ENCODE results near the gene NT5C2. TPM values are rescaled to one million over a fixed set of nuclear protein-coding genes. Genes with fewer than 3 reads are reported as not detected.

NT5C2 gene
- total RNA-seq, 1 donor from 2014 or later, result 113 TPM

- Histone ChIP-seq H3K4me3 (ENCODE audit: insufficient read depth, low read depth, low read length) (peak overlapping the region; percentile 26), H3K79me2 (ENCODE audit: insufficient read depth, low read length) (no peaks in the 10 kb centered on the region)
Observed at GRCh38 chr10:103053659-103054581, 139.2 kb downstream of the NT5C2 start.

GRCh38 chr10:103049237-103049636 is 143.8 kb downstream of the NT5C2 start:
- Mint-ChIP-seq H3K27ac (ENCODE audit: unreplicated experiment) (no peak overlapping the region), H3K27me3 (ENCODE audit: low read depth, unreplicated experiment) (no peaks in the 10 kb centered on the region), H3K4me1 (ENCODE audit: low read depth, unreplicated experiment) (peaks cover 21% of the 10 kb centered on the region), H3K36me3 (ENCODE audit: low read depth, unreplicated experiment) (peaks cover 4% of the 10 kb centered on the region), H3K4me3 (ENCODE audit: unreplicated experiment) (no peak overlapping the region), H3K9me3 (ENCODE audit: unreplicated experiment) (no peaks in the 10 kb centered on the region)
- Histone ChIP-seq H3K4me2 (ENCODE audit: low read length) (no peak overlapping the region), H3K9me3 (ENCODE audit: insufficient read depth, low read depth, low read length) (no peaks in the 10 kb centered on the region), H3K27ac (ENCODE audit: low read depth, low read length) (no peak overlapping the region), H4K20me1 (ENCODE audit: insufficient read depth, low read length) (no peaks in the 10 kb centered on the region), H3K36me3 (ENCODE audit: insufficient read depth, low read length) (no peaks in the 10 kb centered on the region), H3K4me1 (ENCODE audit: insufficient read depth, low read length) (peaks cover 12% of the 10 kb centered on the region), H3K27me3 (ENCODE audit: insufficient read depth, low read length) (no peaks in the 10 kb centered on the region), H2AFZ (ENCODE audit: low read depth, low read length) (no peak overlapping the region), H3K4me3 (ENCODE audit: insufficient read depth, low read depth, low read length) (no peak overlapping the region), H3K9ac (ENCODE audit: low read length) (no peak overlapping the region), H3K79me2 (ENCODE audit: insufficient read depth, low read length) (no peaks in the 10 kb centered on the region)
- TF ChIP-seq EZH2 (IDR thresholded peaks at IDR 0.05; ENCODE audit: insufficient read depth, low read length) (no peak), CTCF (IDR thresholded peaks at IDR 0.05; ENCODE audit: insufficient read depth, low read depth, low read length) (no peak)
- DNase-seq (ENCODE audit: low read depth), result no peak
- no peak for FAIRE-seq

More at GRCh38 chr10:103053659-103054581, 139.2 kb downstream of the NT5C2 start:
- no peaks in the 10 kb centered on the region for H3K9me3 ChIP-seq (ENCODE audit: insufficient read depth, low read depth, low read length)
- Mint-ChIP-seq H3K27ac (ENCODE audit: unreplicated experiment) (peak overlapping the region; percentile 73), H3K9me3 (ENCODE audit: unreplicated experiment) (no peaks in the 10 kb centered on the region), H3K4me1 (ENCODE audit: low read depth, unreplicated experiment) (peaks cover 7% of the 10 kb centered on the region), H3K36me3 (ENCODE audit: low read depth, unreplicated experiment) (peaks cover 6% of the 10 kb centered on the region), H3K4me3 (ENCODE audit: unreplicated experiment) (peak overlapping the region; percentile 74), H3K27me3 (ENCODE audit: low read depth, unreplicated experiment) (no peaks in the 10 kb centered on the region)
- no peaks in the 10 kb centered on the region for H3K27me3 ChIP-seq (ENCODE audit: insufficient read depth, low read length)
- peak overlapping the region; percentile 76 for H3K4me2 ChIP-seq (ENCODE audit: low read length)
- TF ChIP-seq CTCF (IDR thresholded peaks at IDR 0.05; ENCODE audit: insufficient read depth, low read depth, low read length), result peak; percentile 30
- TF ChIP-seq EZH2 (IDR thresholded peaks at IDR 0.05; ENCODE audit: insufficient read depth, low read length), result no peak
- H3K27ac ChIP-seq (ENCODE audit: low read depth, low read length), result no peak overlapping the region
- FAIRE-seq (peak; percentile 89), DNase-seq (ENCODE audit: low read depth) (peak; percentile 75)
- H3K36me3 ChIP-seq (ENCODE audit: insufficient read depth, low read length), result no peaks in the 10 kb centered on the region
- H3K9ac ChIP-seq (ENCODE audit: low read length), result peak overlapping the region; percentile 46
- no peaks in the 10 kb centered on the region for H3K4me1 ChIP-seq (ENCODE audit: insufficient read depth, low read length)
- H4K20me1 ChIP-seq (ENCODE audit: insufficient read depth, low read length), result no peaks in the 10 kb centered on the region
- peak overlapping the region; percentile 42 for H2AFZ ChIP-seq (ENCODE audit: low read depth, low read length)

GRCh38 chr10:103047381-103047780 is 145.7 kb downstream of the NT5C2 start:
- Histone ChIP-seq H3K27me3 (ENCODE audit: insufficient read depth, low read length) (no peaks in the 10 kb centered on the region), H3K4me1 (ENCODE audit: insufficient read depth, low read length) (peaks cover 12% of the 10 kb centered on the region), H3K4me3 (ENCODE audit: insufficient read depth, low read depth, low read length) (no peak overlapping the region), H3K9me3 (ENCODE audit: insufficient read depth, low read depth, low read length) (no peaks in the 10 kb centered on the region), H3K27ac (ENCODE audit: low read depth, low read length) (no peak overlapping the region), H3K79me2 (ENCODE audit: insufficient read depth, low read length) (no peaks in the 10 kb centered on the region), H3K9ac (ENCODE audit: low read length) (no peak overlapping the region), H2AFZ (ENCODE audit: low read depth, low read length) (no peak overlapping the region), H4K20me1 (ENCODE audit: insufficient read depth, low read length) (no peaks in the 10 kb centered on the region), H3K36me3 (ENCODE audit: insufficient read depth, low read length) (no peaks in the 10 kb centered on the region), H3K4me2 (ENCODE audit: low read length) (no peak overlapping the region)
- TF ChIP-seq CTCF (IDR thresholded peaks at IDR 0.05; ENCODE audit: insufficient read depth, low read depth, low read length), result no peak
- no peaks in the 10 kb centered on the region for H3K27me3 Mint-ChIP-seq (ENCODE audit: low read depth, unreplicated experiment)
- H3K9me3 Mint-ChIP-seq (ENCODE audit: unreplicated experiment), result no peaks in the 10 kb centered on the region
- no peak for DNase-seq (ENCODE audit: low read depth)
- peaks cover 19% of the 10 kb centered on the region for H3K4me1 Mint-ChIP-seq (ENCODE audit: low read depth, unreplicated experiment)
- FAIRE-seq, result peak; percentile 54
- H3K4me3 Mint-ChIP-seq (ENCODE audit: unreplicated experiment), result no peak overlapping the region
- H3K36me3 Mint-ChIP-seq (ENCODE audit: low read depth, unreplicated experiment), result peaks cover 4% of the 10 kb centered on the region
- no peak overlapping the region for H3K27ac Mint-ChIP-seq (ENCODE audit: unreplicated experiment)
